Neural cell (in vitro differentiated cells): ENCODE results near the gene SIDT1.

ENCODE experiments used
- EZH2 ChIP-seq: fragments of 200-600, 300-800 bp; shearing (Covaris generic), sonication (generic); IDR thresholded peaks from 2 replicates; pipeline ENCODE4 v1.6.1; 2014; ENCODE audit warnings: antibody characterized with exemption, low read length, borderline replicate concordance, mild to moderate bottlenecking; ENCODE audit not compliant: insufficient read depth, poor library complexity, severe bottlenecking
- TAF1 ChIP-seq: IDR thresholded peaks from 2 replicates; pipeline ENCODE4 v1.6.1; 2012; ENCODE audit warnings: low read depth
- TF ChIP-seq, protein P1 (sequence below): fragments of 450-650 bp; IDR thresholded peaks from 2 replicates; pipeline ENCODE4 v1.5.1; 2014; ENCODE audit warnings: antibody characterized with exemption, mild to moderate bottlenecking, moderate library complexity; ENCODE audit not compliant: poor library complexity, severe bottlenecking
- TF ChIP-seq, protein P2 (sequence below): IDR thresholded peaks from 2 replicates; pipeline ENCODE4 v1.6.1; 2012; ENCODE audit warnings: borderline replicate concordance

DNA sequence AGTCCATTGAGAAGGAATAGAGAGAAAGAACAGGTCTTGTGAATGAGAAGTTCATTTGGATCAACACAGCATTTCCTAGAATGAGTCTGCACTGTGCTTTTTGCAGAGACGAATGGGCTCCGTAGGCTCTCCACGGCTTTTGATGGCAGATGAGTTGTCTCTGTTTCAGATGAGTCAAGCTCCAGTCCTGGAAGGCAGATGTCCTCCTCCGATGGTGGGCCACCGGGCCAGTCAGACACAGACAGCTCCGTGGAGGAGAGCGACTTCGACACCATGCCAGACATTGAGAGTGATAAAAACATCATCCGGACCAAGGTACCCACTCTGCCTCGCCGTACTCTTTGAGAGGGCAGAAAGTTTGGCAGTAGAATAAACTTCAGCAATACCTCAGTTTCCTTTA is 70.5 kb downstream of the SIDT1 start:
- TF ChIP-seq, protein P1, sequence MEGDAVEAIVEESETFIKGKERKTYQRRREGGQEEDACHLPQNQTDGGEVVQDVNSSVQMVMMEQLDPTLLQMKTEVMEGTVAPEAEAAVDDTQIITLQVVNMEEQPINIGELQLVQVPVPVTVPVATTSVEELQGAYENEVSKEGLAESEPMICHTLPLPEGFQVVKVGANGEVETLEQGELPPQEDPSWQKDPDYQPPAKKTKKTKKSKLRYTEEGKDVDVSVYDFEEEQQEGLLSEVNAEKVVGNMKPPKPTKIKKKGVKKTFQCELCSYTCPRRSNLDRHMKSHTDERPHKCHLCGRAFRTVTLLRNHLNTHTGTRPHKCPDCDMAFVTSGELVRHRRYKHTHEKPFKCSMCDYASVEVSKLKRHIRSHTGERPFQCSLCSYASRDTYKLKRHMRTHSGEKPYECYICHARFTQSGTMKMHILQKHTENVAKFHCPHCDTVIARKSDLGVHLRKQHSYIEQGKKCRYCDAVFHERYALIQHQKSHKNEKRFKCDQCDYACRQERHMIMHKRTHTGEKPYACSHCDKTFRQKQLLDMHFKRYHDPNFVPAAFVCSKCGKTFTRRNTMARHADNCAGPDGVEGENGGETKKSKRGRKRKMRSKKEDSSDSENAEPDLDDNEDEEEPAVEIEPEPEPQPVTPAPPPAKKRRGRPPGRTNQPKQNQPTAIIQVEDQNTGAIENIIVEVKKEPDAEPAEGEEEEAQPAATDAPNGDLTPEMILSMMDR, result no peak
- TF ChIP-seq TAF1 (no peak), EZH2 (no peak)
- TF ChIP-seq, protein P2, sequence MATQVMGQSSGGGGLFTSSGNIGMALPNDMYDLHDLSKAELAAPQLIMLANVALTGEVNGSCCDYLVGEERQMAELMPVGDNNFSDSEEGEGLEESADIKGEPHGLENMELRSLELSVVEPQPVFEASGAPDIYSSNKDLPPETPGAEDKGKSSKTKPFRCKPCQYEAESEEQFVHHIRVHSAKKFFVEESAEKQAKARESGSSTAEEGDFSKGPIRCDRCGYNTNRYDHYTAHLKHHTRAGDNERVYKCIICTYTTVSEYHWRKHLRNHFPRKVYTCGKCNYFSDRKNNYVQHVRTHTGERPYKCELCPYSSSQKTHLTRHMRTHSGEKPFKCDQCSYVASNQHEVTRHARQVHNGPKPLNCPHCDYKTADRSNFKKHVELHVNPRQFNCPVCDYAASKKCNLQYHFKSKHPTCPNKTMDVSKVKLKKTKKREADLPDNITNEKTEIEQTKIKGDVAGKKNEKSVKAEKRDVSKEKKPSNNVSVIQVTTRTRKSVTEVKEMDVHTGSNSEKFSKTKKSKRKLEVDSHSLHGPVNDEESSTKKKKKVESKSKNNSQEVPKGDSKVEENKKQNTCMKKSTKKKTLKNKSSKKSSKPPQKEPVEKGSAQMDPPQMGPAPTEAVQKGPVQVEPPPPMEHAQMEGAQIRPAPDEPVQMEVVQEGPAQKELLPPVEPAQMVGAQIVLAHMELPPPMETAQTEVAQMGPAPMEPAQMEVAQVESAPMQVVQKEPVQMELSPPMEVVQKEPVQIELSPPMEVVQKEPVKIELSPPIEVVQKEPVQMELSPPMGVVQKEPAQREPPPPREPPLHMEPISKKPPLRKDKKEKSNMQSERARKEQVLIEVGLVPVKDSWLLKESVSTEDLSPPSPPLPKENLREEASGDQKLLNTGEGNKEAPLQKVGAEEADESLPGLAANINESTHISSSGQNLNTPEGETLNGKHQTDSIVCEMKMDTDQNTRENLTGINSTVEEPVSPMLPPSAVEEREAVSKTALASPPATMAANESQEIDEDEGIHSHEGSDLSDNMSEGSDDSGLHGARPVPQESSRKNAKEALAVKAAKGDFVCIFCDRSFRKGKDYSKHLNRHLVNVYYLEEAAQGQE, result no peak
